HFFc6 (cell line): ENCODE results near the gene C1orf159. TPM values are rescaled to one million over a fixed set of nuclear protein-coding genes. Genes with fewer than 3 reads are reported as not detected.
"Not testable (repeated sequence)": the region's sequence is repeated elsewhere in the genome, so short reads cannot be mapped to it uniquely, and the experiment has no call there.

ENCODE experiments used
- DNase-seq: peaks from one replicate; pipeline ENCODE4 v3.0.0-alpha.2; 2018
- H3K27ac Mint-ChIP-seq: 2 replicates; pipeline ENCODE4 v1.8.0; 2020; ENCODE audit warnings: mild to moderate bottlenecking, mixed read lengths
- H3K27me3 Mint-ChIP-seq: 2 replicates; pipeline ENCODE4 v1.8.0; 2021; ENCODE audit warnings: mild to moderate bottlenecking, moderate library complexity, mixed read lengths; ENCODE audit not compliant: insufficient read depth
- H3K36me3 Mint-ChIP-seq: 2 replicates; pipeline ENCODE4 v1.8.0; 2021; ENCODE audit warnings: low read depth, mixed read lengths
- H3K4me1 Mint-ChIP-seq: 2 replicates; pipeline ENCODE4 v1.8.0; 2020; ENCODE audit warnings: low read depth, mixed read lengths
- H3K4me3 Mint-ChIP-seq: 2 replicates; pipeline ENCODE4 v1.8.0; 2020; ENCODE audit warnings: mild to moderate bottlenecking, moderate library complexity, mixed read lengths
- H3K9me3 Mint-ChIP-seq: 2 replicates; pipeline ENCODE4 v1.8.0; 2020; ENCODE audit warnings: mild to moderate bottlenecking, mixed read lengths
- total RNA-seq, 6 experiments: library from RNA; stranded (reverse); fragmentation: NEBNext Ultra II Directional; extraction: Animal tissue kit (Norgen Biotek cat#: 25700); gene quantifications; 2 replicates in 1 of 6; 3 replicates in 5 of 6; pipeline ENCODE4 v1.2.3, GENCODE V29; 2021
- TF ChIP-seq, protein P1 (sequence below): fragments of 200-600 bp; sonication (generic); IDR thresholded peaks from 2 replicates; pipeline ENCODE4 v1.5.0; 2021; ENCODE audit warnings: antibody characterized with exemption, mild to moderate bottlenecking

The C1orf159 gene
- total RNA-seq, 6 experiments from 2014 or later = 8.7 to 10.3 (median 9.6) TPM

DNA sequence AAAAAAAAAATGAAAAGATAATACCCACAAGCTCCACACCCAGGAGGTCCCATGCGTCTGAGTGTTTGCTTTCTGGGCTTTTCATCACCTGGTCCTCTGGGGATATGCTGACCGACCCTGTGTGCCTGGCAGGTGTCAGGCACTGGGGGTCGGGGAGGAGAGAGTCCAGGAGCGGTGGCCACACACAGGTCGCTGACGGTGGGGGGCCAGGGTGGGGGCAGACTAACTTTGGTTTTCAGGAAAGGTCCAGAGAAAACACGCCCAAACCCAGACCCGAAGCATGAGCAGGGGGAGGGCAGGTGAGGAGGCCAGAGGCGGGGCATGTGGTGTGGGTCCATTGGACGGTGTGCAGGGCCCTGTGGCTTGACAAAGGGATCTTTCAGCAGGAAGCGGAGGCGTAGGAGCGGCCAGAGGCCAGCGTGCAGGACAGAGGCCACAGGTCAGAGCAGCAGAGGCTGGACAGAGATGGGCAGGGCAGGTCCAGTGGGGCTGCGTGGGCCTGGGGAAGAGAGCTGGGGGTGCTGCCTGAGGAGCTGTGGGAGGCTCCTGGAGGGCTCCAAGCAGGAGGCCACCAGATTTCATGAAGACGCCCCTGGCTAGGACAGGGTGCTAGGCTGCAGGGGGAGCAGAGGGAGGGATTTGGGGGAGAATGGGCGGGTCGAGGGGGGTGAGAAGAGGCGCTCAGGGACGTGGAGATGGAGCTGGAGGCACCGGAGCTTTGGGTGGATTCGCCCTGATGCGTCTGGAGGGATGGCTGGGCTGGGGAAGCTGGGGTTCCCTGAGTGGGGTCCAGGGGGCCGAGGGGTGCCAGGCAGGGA lies 57.6 kb downstream of the C1orf159 start:
- Mint-ChIP-seq H3K4me1 (peaks cover 9% of the 10 kb centered on the region; the same call in 1 of the 2 replicates), H3K4me3 (peak overlapping the region; percentile 84), H3K27ac (0 out of 2 replicates have a peak overlapping the region, but pooled peaks have one; percentile 11)

DNA sequence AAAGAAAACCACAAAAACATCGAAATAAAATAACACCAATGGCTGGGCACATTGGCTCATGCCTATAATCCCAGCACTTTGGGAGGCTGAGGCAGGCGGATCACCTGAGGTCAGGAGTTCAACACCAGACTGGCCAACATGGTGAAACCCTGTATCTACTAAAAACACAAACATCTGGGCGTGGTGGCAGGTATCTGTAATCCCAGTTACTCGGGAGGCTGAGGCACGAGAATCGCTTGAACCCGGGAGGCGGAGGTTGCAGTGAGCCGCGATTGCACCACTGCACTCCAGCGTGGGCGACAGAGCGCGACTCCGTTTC lies 58.2 kb downstream of the C1orf159 start:
- H3K27ac Mint-ChIP-seq, DNase-seq, H3K9me3 Mint-ChIP-seq, H3K4me1 Mint-ChIP-seq: not testable (repeated sequence)
- Mint-ChIP-seq H3K36me3 (peaks cover 12% of the 10 kb centered on the region), H3K4me3 (peak overlapping the region; percentile 84; the same call in 1 of the 2 replicates), H3K27me3 (peaks cover 15% of the 10 kb centered on the region)

More for the DNA sequence above, 57.6 kb downstream of the C1orf159 start:
- peaks cover 13% of the 10 kb centered on the region for H3K27me3 Mint-ChIP-seq
- DNase-seq = no peak
- peaks cover 7% of the 10 kb centered on the region for H3K36me3 Mint-ChIP-seq
- TF ChIP-seq, protein P1, sequence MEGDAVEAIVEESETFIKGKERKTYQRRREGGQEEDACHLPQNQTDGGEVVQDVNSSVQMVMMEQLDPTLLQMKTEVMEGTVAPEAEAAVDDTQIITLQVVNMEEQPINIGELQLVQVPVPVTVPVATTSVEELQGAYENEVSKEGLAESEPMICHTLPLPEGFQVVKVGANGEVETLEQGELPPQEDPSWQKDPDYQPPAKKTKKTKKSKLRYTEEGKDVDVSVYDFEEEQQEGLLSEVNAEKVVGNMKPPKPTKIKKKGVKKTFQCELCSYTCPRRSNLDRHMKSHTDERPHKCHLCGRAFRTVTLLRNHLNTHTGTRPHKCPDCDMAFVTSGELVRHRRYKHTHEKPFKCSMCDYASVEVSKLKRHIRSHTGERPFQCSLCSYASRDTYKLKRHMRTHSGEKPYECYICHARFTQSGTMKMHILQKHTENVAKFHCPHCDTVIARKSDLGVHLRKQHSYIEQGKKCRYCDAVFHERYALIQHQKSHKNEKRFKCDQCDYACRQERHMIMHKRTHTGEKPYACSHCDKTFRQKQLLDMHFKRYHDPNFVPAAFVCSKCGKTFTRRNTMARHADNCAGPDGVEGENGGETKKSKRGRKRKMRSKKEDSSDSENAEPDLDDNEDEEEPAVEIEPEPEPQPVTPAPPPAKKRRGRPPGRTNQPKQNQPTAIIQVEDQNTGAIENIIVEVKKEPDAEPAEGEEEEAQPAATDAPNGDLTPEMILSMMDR = no peak
- no peaks in the 10 kb centered on the region for H3K9me3 Mint-ChIP-seq

DNA sequence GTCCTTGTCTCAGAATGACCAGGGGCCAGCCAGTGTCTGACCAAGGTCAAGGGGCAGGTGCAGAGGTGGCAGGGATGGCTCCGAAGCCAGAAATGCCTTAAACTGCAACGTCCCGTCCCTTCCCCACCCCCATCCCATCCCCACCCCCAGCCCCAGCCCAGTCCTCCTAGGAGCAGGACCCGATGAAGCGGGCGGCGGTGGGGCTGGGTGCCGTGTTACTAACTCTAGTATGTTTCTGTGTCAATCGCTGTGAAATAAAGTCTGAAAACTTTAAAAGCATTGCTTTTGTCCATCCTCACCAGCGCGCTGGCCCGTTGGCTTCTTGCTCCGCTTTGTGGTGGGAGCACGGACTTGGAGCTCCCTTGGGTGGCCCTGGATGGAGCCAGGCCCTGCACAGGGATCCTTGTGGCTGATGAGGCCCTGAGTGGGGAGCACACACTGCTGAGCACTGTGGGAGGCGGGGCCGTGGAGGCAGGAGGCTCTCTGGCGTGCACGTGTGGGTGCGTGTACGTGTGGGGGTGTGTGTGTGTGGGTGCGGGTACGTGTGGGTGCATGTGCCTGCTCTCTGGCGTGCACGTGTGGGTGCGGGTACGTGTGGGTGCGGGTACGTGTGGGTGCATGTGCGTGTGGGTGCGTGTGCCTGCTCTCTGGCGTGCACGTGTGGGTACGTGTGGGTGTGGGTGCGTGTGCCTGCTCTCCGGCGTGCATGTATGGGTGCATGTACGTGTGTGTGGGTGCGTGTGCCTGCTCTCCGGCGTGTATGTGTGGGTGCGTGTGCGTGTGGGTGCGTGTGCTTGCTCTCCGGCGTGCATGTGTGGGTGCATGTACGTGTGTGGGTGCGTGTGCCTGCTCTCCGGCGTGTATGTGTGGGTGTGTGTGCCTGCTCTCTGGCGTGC lies 59.8 kb downstream of the C1orf159 start:
- DNase-seq = no peak
- Mint-ChIP-seq H3K4me1 (peaks cover 9% of the 10 kb centered on the region; the same call in 1 of the 2 replicates), H3K9me3 (no peaks in the 10 kb centered on the region), H3K36me3 (peaks cover 20% of the 10 kb centered on the region), H3K27ac (no peak overlapping the region), H3K4me3 (no peak overlapping the region; the same call in 1 of the 2 replicates), H3K27me3 (peaks cover 14% of the 10 kb centered on the region)
- TF ChIP-seq, protein P1 = no peak

DNA sequence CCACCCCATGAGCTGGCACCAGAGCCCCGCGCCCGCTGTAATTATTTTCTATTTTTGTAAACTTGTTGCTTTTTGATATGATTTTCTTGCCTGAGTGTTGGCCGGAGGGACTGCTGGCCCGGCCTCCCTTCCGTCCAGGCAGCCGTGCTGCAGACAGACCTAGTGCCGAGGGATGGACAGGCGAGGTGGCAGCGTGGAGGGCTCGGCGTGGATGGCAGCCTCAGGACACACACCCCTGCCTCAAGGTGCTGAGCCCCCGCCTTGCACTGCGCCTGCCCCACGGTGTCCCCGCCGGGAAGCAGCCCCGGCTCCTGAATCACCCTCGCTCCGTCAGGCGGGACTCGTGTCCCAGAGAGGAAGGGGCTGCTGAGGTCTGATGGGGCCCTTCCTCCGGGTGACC lies 60.9 kb downstream of the C1orf159 start:
- no peak overlapping the region for H3K4me3 Mint-ChIP-seq
- no peak overlapping the region for H3K27ac Mint-ChIP-seq
- peaks cover 9% of the 10 kb centered on the region; the same call in 1 of the 2 replicates for H3K4me1 Mint-ChIP-seq
- TF ChIP-seq, protein P1 = no peak
- peaks cover 12% of the 10 kb centered on the region for H3K27me3 Mint-ChIP-seq
- H3K36me3 Mint-ChIP-seq = peaks cover 20% of the 10 kb centered on the region
- no peak for DNase-seq
- H3K9me3 Mint-ChIP-seq = no peaks in the 10 kb centered on the region

DNA sequence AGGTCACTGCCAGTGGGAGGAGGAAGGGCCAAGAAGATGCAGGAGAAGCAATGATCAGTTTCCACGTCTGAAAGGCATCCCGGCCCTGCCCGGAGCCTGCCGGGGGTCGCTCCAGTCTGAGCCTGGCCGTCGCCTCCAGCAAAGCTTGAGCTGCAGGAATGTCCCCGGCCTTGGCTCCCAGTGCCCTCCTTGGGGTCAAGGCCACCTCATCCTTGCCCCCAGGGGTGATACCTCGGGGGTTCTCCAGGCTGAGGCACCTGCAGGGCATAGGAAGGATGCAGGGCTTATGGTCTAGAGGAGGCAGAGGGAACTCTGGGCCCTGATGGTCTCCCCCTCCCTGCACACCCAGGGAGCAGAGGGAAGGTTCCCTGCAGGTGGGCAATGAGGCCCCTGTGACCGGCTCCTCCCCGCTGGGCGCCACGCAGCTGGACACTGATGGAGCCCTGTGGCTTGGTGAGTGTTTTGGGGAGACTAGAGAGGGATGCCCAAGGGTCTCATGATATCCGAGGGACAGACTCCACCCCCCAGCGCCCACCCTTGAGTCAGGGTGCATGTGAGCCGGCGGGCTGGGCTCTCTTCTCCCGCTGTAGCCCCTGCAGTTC lies 61.7 kb downstream of the C1orf159 start:
- H3K4me3 Mint-ChIP-seq = no peak overlapping the region

More for the DNA sequence above, 61.7 kb downstream of the C1orf159 start:
- Mint-ChIP-seq H3K9me3 (no peaks in the 10 kb centered on the region), H3K4me1 (peaks cover 9% of the 10 kb centered on the region; the same call in 1 of the 2 replicates), H3K36me3 (peaks cover 20% of the 10 kb centered on the region), H3K27ac (no peak overlapping the region), H3K27me3 (peaks cover 12% of the 10 kb centered on the region)
- DNase-seq = no peak
- TF ChIP-seq, protein P1 = no peak
